Liver (tissue), 9 donors: ENCODE data around the gene ULK2. TPM values are rescaled to one million over a fixed set of nuclear protein-coding genes. Genes with fewer than 3 reads are reported as not detected.

Source experiments
- DNase-seq: peaks from one replicate; pipeline ENCODE4 v3.0.0-alpha.2; 2017; ENCODE audit warnings: low spot score
- H3K27ac ChIP-seq, 2 donors: one replicate each; pipeline ENCODE4 v1.7.0; 2013; ENCODE audit warnings: inconsistent platforms in 2 of 2, low read length in 2 of 2, control low read depth in 1 of 2, low read depth in 1 of 2, mild to moderate bottlenecking in 1 of 2
- H3K27me3 ChIP-seq, 4 donors: one replicate each; pipeline versions ENCODE4 v1.6.1 to v1.7.0; 2013; ENCODE audit warnings: low read length in 3 of 4, inconsistent platforms in 1 of 4, mild to moderate bottlenecking in 1 of 4, moderate library complexity in 1 of 4; ENCODE audit not compliant: control insufficient read depth in 4 of 4, insufficient read depth in 4 of 4
- H3K36me3 ChIP-seq, 4 donors: one replicate each; pipeline versions ENCODE4 v1.6.1 to v1.7.0; 2013; ENCODE audit warnings: low read length in 3 of 4, mild to moderate bottlenecking in 3 of 4, low read depth in 1 of 4, moderate library complexity in 1 of 4; ENCODE audit not compliant: control insufficient read depth in 4 of 4, insufficient read depth in 3 of 4
- H3K4me1 ChIP-seq, 4 donors: one replicate each; pipeline versions ENCODE4 v1.6.1 to v1.7.0; 2013; ENCODE audit warnings: low read length in 3 of 4, mild to moderate bottlenecking in 3 of 4, moderate library complexity in 1 of 4; ENCODE audit not compliant: control insufficient read depth in 4 of 4, insufficient read depth in 4 of 4
- H3K4me3 ChIP-seq, 3 donors: one replicate each; pipeline versions ENCODE4 v1.6.1 to v1.7.0; 2013; ENCODE audit warnings: low read length in 3 of 3, control low read depth in 1 of 3, low read depth in 1 of 3, mild to moderate bottlenecking in 1 of 3
- H3K9ac ChIP-seq, 2 donors: one replicate each; pipeline ENCODE4 v1.7.0; 2013; ENCODE audit warnings: low read length in 2 of 2, mild to moderate bottlenecking in 2 of 2, moderate library complexity in 2 of 2, control low read depth in 1 of 2, low read depth in 1 of 2
- H3K9me3 ChIP-seq, 4 donors: one replicate each; pipeline versions ENCODE4 v1.6.1 to v1.7.0; 2013; ENCODE audit warnings: low read length in 3 of 4; ENCODE audit not compliant: control insufficient read depth in 4 of 4
- EGR1 ChIP-seq, 2 donors: IDR thresholded peaks; 2 replicates each; pipeline ENCODE4 v1.6.1; 2016 to 2018; ENCODE audit warnings: antibody characterized with exemption in 2 of 2, low read depth in 2 of 2
- FOXA1 ChIP-seq: IDR thresholded peaks from 2 replicates; pipeline ENCODE4 v1.6.1; 2016; ENCODE audit warnings: antibody characterized with exemption
- FOXA2 ChIP-seq: IDR thresholded peaks from 2 replicates; pipeline ENCODE4 v1.6.1; 2016; ENCODE audit warnings: antibody characterized with exemption
- GABPA ChIP-seq, 2 donors: IDR thresholded peaks in 1 of 2; conservative IDR thresholded peaks in 1 of 2; 2 replicates each; pipeline ENCODE4 v1.6.1; 2016; ENCODE audit warnings: antibody characterized with exemption in 2 of 2, mild to moderate bottlenecking in 1 of 2, moderate library complexity in 1 of 2
- HNF4A ChIP-seq, 2 donors: conservative IDR thresholded peaks; 2 replicates each; pipeline ENCODE4 v1.6.1; 2016; ENCODE audit warnings: antibody characterized with exemption in 2 of 2, mild to moderate bottlenecking in 2 of 2
- HNF4G ChIP-seq: IDR thresholded peaks from 2 replicates; pipeline ENCODE4 v1.6.1; 2016; ENCODE audit warnings: antibody characterized with exemption
- JUND ChIP-seq, 2 donors: IDR thresholded peaks; 2 replicates each; pipeline ENCODE4 v1.6.1; 2016; ENCODE audit warnings: antibody characterized with exemption in 2 of 2
- MAX ChIP-seq: IDR thresholded peaks from 2 replicates; pipeline ENCODE4 v1.6.1; 2016; ENCODE audit warnings: antibody characterized with exemption
- NR2F2 ChIP-seq: IDR thresholded peaks from 2 replicates; pipeline ENCODE4 v1.6.1; 2016; ENCODE audit warnings: antibody characterized with exemption
- RAD21 ChIP-seq, 2 donors: IDR thresholded peaks; 2 replicates each; pipeline ENCODE4 v1.6.1; 2016; ENCODE audit warnings: antibody characterized with exemption in 2 of 2, mild to moderate bottlenecking in 2 of 2
- RXRA ChIP-seq, 2 donors: IDR thresholded peaks; 2 replicates each; pipeline ENCODE4 v1.6.1; 2017 to 2018; ENCODE audit warnings: antibody characterized with exemption in 2 of 2, mild to moderate bottlenecking in 1 of 2
- SP1 ChIP-seq: IDR thresholded peaks from 2 replicates; pipeline ENCODE4 v1.6.1; 2018; ENCODE audit warnings: antibody characterized with exemption, mild to moderate bottlenecking
- TAF1 ChIP-seq: conservative IDR thresholded peaks from 2 replicates; pipeline ENCODE4 v1.6.1; 2016; ENCODE audit warnings: antibody characterized with exemption, mild to moderate bottlenecking
- YY1 ChIP-seq: IDR thresholded peaks from 2 replicates; pipeline ENCODE4 v1.6.1; 2016; ENCODE audit warnings: antibody characterized with exemption, mild to moderate bottlenecking
- ZBTB33 ChIP-seq: IDR thresholded peaks from 2 replicates; pipeline ENCODE4 v1.6.1; 2016; ENCODE audit warnings: antibody characterized with exemption
- WGBS: extraction: QIAGEN DNeasy Blood & Tissue Kit; methylation state at CpG from one replicate; pipeline ENCODE4 v1.1.7; 2013; 5-methylcytosine and 5-hydroxymethylcytosine counted together
- polyA plus RNA-seq, 2 donors: library from polyadenylated mRNA; stranded (reverse) in 1 of 2; unstranded in 1 of 2; fragments of 200-250 nt in 1 of 2; fragments of >200 nt in 1 of 2; fragmentation: Nextera tagmentation in 1 of 2; extraction: Ambion mirVana in 1 of 2; gene quantifications; one replicate each; pipeline versions ENCODE4 v1.2.1 to v1.2.3, GENCODE V29; 2013 to 2015
- total RNA-seq, 2 donors: library from RNA; depleted of rRNA; stranded (reverse); fragments of >200 nt; gene quantifications; one replicate each; pipeline ENCODE4 v1.2.3, GENCODE V29; 2014
- TF ChIP-seq, protein P1 (sequence below): IDR thresholded peaks from 2 replicates; pipeline ENCODE4 v1.6.1; 2016; ENCODE audit warnings: antibody characterized with exemption
- TF ChIP-seq, protein P2 (sequence below): fragments of 150-350 bp; IDR thresholded peaks from 2 replicates; pipeline ENCODE4 v1.5.1; 2017; ENCODE audit warnings: improper control_type of control experiment, low read depth, low read length; ENCODE audit not compliant: missing input control
- TF ChIP-seq, protein P3 (sequence below): IDR thresholded peaks from 2 replicates; pipeline ENCODE4 v1.6.1; 2016; ENCODE audit warnings: antibody characterized with exemption, mild to moderate bottlenecking
- donor health status: healthy.
- donor health status: healthy.
- donor health status: healthy.
- donor health status: healthy.
- donor health status: healthy.

Gene ULK2
- 1 to 10 TPM; 6.3 to 7.9 TPM for total RNA-seq
- 1 to 10 TPM in 1 of 2 donors, under 1 TPM in 1; 0.89 to 2.2 TPM for polyA plus RNA-seq

DNA sequence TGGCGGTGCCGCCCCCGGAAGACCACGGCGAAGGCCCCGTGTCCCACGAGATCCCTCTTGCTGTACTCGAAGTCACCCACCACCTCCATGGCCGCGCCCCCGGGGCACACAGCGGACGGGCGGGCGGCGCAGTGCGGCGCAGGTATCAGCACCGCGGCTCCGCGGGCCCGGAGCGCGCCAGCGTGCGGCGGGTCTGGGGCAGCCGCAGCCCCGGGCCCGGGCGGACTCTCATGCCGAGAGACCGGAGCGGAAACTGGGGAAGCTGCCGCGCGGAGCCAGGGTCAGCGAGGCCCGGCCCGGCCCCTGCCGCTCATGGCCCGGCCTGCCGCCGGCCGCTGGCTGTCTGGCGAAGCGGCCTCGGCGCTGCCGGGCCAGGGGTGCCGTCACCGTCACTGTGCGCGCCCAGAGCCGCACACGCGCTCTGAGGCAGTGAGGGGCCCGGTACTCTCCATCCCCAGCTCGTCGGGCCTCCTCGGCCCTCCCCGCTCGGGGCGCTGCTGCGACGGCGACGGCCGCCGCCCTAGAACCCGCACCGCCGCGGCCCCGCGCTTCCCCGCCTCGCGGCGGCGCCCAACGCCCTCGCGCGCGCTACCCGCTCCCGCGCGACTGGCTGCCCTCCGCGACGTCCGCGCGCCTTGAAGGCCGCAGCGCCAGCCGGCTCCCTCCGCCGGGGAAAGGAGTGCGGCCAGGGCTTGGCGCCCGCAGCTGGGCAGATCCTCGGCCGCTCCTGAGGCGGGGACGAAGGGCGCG lies at the start of gene ULK2:
ULK2 (minus strand) TSS at position 608 of the 750 bp plus-strand sequence; CDS start at position 89, 519 bp downstream.
- Histone ChIP-seq H3K4me3 (peak within 1 kb of the TSS; percentile 33 to 96 (median 80)), H3K9me3 (no peaks in the 10 kb centered on the region), H3K27me3 (no peaks in the 10 kb centered on the region), H3K9ac (peak within 1 kb of the TSS; percentile 61 to 77), H3K4me1 (peaks cover 5 to 14% (median 7%) of the 10 kb centered on the region in 4 donors), H3K27ac (peak within 1 kb of the TSS; percentile 51 to 64), H3K36me3 (no peaks in the 10 kb centered on the region)
- WGBS, result 1% methylated on average over 111 of the region's 111 CpGs
- peak; percentile 60 for DNase-seq
- TF ChIP-seq YY1 (no peak), TAF1 (no peak), RXRA (IDR thresholded peaks at IDR 0.05) (no peak), MAX (no peak), RAD21 (IDR thresholded peaks at IDR 0.05) (no peak), HNF4A (conservative IDR thresholded peaks at IDR 0.05) (no peak), FOXA2 (no peak), FOXA1 (no peak), HNF4G (no peak), ZBTB33 (no peak), NR2F2 (no peak), GABPA (IDR thresholded peaks at IDR 0.05 in 1 of 2, conservative IDR thresholded peaks at IDR 0.05 in 1 of 2) (no peak), JUND (IDR thresholded peaks at IDR 0.05) (no peak), SP1 (no peak), EGR1 (IDR thresholded peaks at IDR 0.05; ENCODE audit: low read depth in 2 of 2) (no peak)
- TF ChIP-seq, protein P1, sequence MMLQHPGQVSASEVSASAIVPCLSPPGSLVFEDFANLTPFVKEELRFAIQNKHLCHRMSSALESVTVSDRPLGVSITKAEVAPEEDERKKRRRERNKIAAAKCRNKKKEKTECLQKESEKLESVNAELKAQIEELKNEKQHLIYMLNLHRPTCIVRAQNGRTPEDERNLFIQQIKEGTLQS, result no peak
- TF ChIP-seq, protein P2, sequence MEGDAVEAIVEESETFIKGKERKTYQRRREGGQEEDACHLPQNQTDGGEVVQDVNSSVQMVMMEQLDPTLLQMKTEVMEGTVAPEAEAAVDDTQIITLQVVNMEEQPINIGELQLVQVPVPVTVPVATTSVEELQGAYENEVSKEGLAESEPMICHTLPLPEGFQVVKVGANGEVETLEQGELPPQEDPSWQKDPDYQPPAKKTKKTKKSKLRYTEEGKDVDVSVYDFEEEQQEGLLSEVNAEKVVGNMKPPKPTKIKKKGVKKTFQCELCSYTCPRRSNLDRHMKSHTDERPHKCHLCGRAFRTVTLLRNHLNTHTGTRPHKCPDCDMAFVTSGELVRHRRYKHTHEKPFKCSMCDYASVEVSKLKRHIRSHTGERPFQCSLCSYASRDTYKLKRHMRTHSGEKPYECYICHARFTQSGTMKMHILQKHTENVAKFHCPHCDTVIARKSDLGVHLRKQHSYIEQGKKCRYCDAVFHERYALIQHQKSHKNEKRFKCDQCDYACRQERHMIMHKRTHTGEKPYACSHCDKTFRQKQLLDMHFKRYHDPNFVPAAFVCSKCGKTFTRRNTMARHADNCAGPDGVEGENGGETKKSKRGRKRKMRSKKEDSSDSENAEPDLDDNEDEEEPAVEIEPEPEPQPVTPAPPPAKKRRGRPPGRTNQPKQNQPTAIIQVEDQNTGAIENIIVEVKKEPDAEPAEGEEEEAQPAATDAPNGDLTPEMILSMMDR, result no peak
- TF ChIP-seq, protein P3, sequence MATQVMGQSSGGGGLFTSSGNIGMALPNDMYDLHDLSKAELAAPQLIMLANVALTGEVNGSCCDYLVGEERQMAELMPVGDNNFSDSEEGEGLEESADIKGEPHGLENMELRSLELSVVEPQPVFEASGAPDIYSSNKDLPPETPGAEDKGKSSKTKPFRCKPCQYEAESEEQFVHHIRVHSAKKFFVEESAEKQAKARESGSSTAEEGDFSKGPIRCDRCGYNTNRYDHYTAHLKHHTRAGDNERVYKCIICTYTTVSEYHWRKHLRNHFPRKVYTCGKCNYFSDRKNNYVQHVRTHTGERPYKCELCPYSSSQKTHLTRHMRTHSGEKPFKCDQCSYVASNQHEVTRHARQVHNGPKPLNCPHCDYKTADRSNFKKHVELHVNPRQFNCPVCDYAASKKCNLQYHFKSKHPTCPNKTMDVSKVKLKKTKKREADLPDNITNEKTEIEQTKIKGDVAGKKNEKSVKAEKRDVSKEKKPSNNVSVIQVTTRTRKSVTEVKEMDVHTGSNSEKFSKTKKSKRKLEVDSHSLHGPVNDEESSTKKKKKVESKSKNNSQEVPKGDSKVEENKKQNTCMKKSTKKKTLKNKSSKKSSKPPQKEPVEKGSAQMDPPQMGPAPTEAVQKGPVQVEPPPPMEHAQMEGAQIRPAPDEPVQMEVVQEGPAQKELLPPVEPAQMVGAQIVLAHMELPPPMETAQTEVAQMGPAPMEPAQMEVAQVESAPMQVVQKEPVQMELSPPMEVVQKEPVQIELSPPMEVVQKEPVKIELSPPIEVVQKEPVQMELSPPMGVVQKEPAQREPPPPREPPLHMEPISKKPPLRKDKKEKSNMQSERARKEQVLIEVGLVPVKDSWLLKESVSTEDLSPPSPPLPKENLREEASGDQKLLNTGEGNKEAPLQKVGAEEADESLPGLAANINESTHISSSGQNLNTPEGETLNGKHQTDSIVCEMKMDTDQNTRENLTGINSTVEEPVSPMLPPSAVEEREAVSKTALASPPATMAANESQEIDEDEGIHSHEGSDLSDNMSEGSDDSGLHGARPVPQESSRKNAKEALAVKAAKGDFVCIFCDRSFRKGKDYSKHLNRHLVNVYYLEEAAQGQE, result no peak
